Activated naive CD4-positive, alpha-beta T cell treated with anti-CD3 and anti-CD28 coated beads, Interleukin-2, amount 50 U/mL, for 72 hours (primary cell): ENCODE results near the gene CROCC2. TPM values are rescaled to one million over a fixed set of nuclear protein-coding genes. Genes with fewer than 3 reads are reported as not detected.

Experiments used
- ATAC-seq, 2 donors: fragments of 150-1000 bp; cut with Tn5 transposase; 2 replicates each; pipeline ENCODE4 v1.10.0; 2021; ENCODE audit warnings: mild to moderate bottlenecking in 2 of 2, moderate library complexity in 2 of 2
- DNase-seq, 2 donors: peaks; one replicate each; pipeline ENCODE4 v3.0.0; 2021 to 2022; ENCODE audit warnings: low spot score in 2 of 2
- H3K27ac Mint-ChIP-seq, 2 donors: one replicate each; pipeline ENCODE4 v1.8.0; 2022; ENCODE audit warnings: mild to moderate bottlenecking in 2 of 2, mixed read lengths in 2 of 2
- H3K36me3 Mint-ChIP-seq, 2 donors: one replicate each; pipeline ENCODE4 v1.8.0; 2022; ENCODE audit warnings: mixed read lengths in 2 of 2
- H3K9me3 Mint-ChIP-seq, 2 donors: one replicate each; pipeline ENCODE4 v1.8.0; 2022; ENCODE audit warnings: mixed read lengths in 2 of 2
- total RNA-seq, 2 donors: library from RNA; stranded (reverse); gene quantifications; one replicate each; pipeline ENCODE4 v1.2.3, GENCODE V29; 2022

The CROCC2 gene
- total RNA-seq, 2 donors from 2014 or later, result not detected

DNA sequence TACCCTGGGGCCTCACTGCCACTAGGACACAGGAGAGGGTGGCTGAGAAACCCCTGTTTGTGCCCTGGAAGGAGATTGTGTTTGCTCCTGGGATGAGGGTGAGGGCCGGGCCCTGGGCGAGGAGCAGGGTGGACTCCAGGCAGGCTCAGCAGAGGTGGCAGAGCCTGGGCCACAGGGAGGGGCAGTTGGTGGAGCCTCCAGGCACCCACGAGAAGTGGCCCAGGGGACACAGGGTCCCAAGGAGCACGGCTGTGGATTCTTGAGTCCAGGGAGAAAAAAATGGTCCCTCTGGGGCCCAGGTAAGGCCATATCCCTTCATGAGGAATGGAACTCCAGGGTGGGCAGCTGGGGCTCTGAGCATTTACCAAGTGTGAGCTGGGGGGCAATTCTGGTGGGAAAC is 18.5 kb upstream of the CROCC2 start:
- Mint-ChIP-seq H3K36me3 (no peaks in the 10 kb centered on the region), H3K27ac (no peak overlapping the region), H3K9me3 (no peaks in the 10 kb centered on the region)
- no peak for DNase-seq
- ATAC-seq, result no peak

DNA sequence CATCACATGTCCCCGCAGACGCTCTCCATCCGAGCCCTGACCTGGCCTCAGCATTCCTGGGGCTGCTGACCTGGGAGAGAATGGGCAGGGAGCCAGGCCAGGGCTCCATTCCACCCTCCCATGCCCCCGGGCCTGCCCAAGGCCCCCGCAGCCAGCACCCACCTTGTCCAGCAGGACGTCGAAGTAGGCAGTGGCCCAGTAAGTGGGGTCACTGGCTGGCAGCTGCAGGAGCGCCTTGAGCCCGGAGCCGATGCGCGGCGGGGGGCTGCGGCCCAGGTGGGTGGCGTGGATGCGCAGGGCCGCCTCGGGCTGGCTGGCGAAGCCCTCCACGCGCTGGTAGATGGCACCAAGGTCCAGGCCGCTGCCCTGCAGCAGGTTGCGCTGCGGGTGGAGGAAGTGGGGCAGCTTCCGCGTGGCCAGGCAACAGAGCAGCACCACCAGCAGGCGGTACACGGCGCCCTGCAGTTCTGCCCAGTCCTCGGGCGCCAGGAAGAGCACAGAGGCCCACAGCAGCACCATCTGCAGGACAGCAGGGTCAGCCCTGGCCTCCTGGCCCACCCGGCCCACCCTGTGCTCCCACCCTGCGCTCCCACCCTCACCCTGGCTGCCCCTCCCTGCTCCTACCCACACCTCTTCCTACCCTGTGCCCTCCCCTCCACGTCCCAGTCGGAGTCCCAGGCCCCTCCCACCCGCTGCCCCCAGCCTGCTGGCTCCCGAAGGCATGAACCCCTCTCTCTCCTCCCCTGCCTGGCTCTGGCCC is 17.8 kb upstream of the CROCC2 start:
- no peaks in the 10 kb centered on the region for H3K36me3 Mint-ChIP-seq
- no peak for DNase-seq
- no peaks in the 10 kb centered on the region for H3K9me3 Mint-ChIP-seq
- ATAC-seq, result no peak
- H3K27ac Mint-ChIP-seq, result no peak overlapping the region

DNA sequence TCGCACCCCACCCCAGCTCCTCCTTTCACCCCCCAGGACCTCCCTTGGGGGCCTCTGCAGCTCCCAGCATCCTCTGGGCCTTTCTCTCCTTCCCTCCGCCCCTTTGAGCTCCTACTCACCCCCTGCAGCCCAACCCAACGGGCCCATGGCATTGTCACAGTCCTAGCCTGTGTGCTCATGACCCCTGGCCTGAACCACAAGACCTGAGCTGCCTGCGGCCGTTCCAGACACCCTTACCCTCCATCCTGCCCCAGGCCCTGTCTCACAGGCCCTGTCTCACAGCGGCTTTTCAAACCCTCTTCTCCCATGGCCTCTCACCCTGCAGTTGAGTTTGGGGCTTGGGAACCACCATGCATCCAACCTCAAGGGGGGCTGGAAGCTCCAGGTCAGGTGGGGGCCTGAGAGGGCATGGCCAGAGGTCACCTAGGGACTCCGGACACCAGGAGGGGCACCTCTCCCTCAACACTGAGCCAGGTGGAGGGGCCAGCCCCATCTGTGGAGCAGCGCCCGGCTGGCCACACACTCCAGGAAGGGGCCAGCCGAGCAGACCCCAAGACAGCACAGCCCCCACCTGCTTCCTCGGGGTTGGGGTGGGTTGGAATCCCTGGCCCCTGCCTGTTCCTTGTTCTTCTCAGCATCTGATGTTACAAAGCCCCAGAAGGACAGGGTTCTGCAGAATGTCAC is 17.1 kb upstream of the CROCC2 start:
- Mint-ChIP-seq H3K27ac (no peak overlapping the region), H3K9me3 (no peaks in the 10 kb centered on the region), H3K36me3 (no peaks in the 10 kb centered on the region)
- ATAC-seq (no peak), DNase-seq (no peak)

DNA sequence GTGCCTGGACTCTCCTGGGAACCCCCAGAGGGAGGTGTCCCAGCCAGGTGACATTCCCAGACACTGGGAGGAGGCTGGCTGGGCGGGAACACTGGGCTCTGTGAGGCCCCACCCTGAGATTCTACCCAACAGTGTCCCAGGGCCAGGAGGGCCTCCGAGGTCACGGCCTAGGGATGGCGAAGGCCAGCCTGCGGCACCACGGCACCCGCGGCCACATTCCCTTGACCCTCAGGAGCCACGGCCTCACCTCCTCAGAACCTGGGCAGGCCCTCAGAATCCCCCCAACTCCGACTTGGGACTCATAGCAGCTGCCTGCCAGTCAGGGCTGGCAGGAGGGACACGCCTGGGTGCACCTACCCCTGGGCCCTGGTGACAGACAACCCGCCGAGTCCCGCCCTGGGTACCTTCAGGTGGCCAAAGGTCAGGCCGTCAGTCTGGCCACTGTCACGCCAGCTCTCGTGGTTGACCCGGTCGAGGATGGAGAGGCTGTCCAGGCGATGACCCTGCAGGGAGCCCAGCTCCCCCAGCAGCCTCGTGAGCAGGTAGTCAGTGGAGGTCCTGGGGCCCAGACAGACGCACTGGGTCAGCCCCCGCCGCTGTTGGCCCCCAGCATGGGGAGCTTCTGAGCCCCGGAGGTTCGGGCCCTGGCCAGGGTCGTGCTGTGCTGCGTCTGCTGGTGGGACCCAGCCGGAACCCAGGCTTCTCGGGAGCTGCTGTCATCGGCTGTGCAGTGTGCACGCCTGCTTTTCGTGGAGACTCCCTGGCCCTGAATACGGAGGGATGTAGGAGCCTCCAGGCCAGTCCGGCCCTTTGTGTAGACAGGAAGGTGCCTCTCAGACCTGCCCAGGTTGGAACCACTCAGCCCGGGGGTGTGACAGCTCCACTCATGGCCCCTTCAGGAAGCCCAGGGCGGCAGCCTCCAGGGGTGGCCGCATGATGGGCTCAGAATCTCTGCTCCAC is 16.3 kb upstream of the CROCC2 start:
- H3K9me3 Mint-ChIP-seq, result no peaks in the 10 kb centered on the region
- ATAC-seq (no peak), DNase-seq (no peak)
- H3K27ac Mint-ChIP-seq, result no peak overlapping the region
- H3K36me3 Mint-ChIP-seq, result no peaks in the 10 kb centered on the region

DNA sequence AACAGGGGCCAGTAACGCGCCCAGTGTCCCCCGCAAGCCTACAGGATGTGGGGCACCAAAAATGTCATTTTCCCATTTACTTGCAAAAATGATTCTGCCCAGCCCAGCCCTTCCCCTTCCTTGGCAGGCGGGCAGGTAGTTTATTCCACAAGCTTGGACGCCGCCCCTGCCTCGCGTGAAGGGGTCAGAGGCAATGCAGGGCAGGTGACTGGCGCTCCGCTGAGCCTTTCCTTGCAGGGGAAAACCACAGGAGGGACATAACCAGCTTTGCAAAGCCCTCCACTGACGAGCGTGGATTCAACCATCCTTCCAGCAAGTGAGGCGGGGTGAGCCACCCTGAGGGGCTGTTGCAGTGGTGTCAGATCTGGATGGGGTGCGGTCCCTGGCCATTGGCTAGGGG is 15.4 kb upstream of the CROCC2 start:
- DNase-seq (no peak), ATAC-seq (no peak)
- no peaks in the 10 kb centered on the region for H3K36me3 Mint-ChIP-seq
- H3K9me3 Mint-ChIP-seq, result no peaks in the 10 kb centered on the region
- no peak overlapping the region for H3K27ac Mint-ChIP-seq

DNA sequence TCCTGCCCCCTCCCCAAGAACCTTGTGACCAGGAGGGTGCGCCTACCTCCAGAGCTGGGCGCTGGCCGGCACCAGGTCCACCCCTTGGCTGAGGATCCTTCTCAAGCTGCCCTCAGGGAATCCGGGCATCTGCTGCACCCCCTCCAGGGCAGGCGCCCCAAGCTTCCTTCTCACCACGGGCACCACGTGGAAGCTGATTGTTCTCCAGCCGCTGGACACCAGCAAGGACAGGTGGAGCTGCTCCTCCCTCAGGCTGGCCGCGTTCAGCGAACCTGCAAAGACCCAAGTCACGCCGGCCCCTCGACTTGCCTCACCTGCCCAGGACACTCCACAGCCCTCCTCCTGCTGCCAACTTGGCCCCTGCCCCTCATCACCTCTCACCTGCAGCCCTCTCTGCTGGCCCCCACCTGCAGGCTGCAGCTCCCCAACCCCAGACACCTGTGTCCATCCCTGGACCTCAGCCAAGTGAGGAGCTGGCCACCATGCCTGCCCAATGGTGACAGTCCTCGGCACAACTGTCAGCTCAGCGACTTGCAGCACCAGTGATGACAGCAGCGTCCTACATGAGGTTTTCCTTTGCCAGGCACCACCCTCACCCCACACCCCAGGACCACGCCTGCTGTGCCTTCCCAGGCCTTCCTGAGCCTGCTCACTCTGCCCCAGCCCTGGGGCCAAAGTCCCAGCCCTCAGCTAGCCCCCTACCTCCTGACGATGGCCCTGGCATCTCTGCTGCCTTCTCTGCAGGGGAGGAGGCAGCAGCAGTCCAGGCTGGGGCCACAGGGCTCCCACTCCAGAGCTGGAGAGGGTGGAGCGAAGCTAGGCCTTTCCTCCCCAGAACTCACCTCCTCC is 14.4 kb upstream of the CROCC2 start:
- ATAC-seq, result no peak
- Mint-ChIP-seq H3K27ac (peak overlapping the region in 1 of 2 donors; percentile 9), H3K36me3 (no peaks in the 10 kb centered on the region), H3K9me3 (no peaks in the 10 kb centered on the region)
- no peak for DNase-seq

DNA sequence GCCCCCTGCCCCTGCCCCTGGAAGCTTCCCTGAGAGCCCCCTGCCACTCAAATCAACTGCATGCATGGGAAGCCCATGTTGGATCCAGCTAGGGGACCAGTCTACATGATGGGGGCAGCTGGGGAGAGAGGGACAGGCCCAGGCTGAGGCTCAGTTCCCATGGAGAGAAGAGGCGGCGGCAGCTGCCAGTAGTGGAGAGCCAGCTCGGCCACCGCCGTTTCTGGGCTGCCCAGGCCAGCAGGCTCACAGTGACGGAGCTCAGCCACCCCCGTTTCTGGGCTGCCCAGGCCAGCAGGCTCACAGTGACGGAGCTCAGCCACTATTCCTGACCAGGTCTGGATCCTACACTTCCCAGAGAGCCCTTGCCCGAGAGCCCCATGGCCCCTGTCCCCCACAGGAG is 13.8 kb upstream of the CROCC2 start:
- ATAC-seq, result no peak
- Mint-ChIP-seq H3K36me3 (no peaks in the 10 kb centered on the region), H3K27ac (no peak overlapping the region)

DNA sequence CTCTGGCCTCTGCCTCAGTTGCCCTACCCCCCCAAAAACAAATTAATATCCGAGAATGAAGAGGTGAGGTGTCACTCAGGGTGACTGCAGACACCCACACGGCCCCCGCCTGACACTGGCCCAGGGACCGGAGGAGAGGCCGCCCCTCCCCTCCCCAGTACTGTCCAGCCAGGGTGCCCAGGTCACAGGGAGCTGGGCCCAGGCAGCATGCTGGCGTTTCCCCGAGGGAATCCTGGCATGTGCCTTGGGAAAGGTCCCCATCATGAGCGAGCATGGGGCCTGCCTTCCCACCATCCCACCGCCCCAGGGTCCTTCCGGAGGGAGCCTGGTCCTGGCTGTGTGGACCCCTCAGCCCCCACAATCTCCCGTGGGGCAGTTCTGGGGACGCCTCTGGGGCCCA is 13.2 kb upstream of the CROCC2 start:
- DNase-seq (no peak), ATAC-seq (no peak)
- H3K9me3 Mint-ChIP-seq, result no peaks in the 10 kb centered on the region
- no peak overlapping the region for H3K27ac Mint-ChIP-seq
- no peaks in the 10 kb centered on the region for H3K36me3 Mint-ChIP-seq

More for the DNA sequence above, 13.8 kb upstream of the CROCC2 start:
- no peaks in the 10 kb centered on the region for H3K9me3 Mint-ChIP-seq
- no peak for DNase-seq

DNA sequence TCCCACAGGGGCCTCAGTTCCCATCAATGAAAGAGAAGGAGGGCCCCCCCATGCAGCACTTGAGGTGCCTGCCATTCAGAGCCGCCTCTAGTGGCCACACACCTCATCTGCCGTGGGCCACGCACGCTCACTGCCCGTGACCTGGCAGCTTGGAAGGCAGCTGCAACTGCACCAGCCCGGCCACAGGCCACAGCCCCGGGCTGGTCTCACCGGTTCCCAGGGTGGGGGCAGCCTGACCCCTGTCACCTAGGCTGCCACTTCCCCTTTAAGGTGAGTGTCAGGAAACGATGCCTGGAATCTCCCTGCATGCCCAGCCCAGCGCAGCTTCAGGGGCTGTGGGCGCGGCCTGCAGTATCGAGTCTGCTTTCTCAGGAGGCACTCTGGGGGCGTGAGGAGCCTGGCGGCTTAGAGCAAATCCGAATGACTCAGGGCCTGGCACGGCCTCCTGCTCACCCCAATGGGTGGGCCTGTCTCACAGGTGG is 12.7 kb upstream of the CROCC2 start:
- no peaks in the 10 kb centered on the region for H3K9me3 Mint-ChIP-seq
- no peaks in the 10 kb centered on the region for H3K36me3 Mint-ChIP-seq
- no peak for DNase-seq
- peak in 1 of 2 donors; percentile 39 for ATAC-seq
- H3K27ac Mint-ChIP-seq, result no peak overlapping the region

DNA sequence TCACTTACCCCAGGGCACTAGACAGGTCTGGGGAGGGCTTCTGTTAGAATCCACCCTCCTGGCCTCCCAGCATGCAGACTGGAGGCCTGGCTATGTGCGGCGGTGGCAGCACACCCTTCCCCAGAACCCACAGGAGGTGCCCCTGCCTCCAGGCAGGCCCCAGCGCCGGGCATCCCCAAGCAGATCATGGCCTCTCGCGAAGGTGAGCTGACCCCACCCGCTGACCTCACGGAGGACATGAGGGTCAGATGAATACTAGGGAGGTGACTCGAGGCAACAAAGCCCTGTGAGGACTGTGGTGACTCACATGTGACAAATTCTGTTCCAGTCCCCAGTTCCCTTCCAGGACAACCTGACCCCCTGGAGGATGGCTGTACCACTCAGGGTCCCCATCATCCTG is 12.1 kb upstream of the CROCC2 start:
- no peak for DNase-seq

DNA sequence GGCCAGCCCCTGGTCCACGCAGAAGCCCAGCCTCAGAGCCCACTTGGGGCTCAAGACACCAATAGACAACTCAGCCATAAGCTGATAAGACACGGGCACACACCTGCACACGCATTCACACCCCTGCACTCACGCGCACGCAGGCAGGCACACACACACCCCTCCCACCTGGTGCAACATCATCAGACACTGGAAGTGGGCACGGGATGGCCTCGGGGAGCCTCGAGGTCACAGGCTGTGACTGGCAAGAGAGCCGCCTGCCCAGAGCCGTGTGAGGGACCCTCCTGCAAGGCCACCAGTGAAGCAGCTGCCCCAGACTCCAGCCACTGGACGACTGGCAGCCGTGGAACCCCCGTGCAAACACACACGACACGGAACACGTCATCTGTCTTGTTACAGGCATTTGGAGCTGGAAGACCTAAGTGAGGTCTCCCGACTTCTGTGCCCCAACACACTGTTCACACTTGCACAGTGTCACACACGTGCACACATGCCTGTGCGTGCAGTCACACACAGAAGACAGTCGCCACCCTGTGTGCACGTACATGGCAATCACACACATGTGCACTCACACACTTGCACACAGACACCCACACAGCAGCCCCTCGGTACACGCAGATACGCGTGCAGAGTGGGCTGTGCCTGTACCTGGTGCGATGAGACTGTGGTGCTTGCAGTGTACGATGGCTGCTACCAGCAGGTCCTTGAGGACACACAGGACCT is 11.1 kb upstream of the CROCC2 start:
- Mint-ChIP-seq H3K27ac (no peak overlapping the region), H3K9me3 (no peaks in the 10 kb centered on the region), H3K36me3 (no peaks in the 10 kb centered on the region)
- no peak for DNase-seq
- ATAC-seq, result no peak

More for the DNA sequence above, 12.1 kb upstream of the CROCC2 start:
- H3K27ac Mint-ChIP-seq, result no peak overlapping the region
- no peaks in the 10 kb centered on the region for H3K9me3 Mint-ChIP-seq
- peak in 1 of 2 donors; percentile 35 for ATAC-seq
- H3K36me3 Mint-ChIP-seq, result no peaks in the 10 kb centered on the region

DNA sequence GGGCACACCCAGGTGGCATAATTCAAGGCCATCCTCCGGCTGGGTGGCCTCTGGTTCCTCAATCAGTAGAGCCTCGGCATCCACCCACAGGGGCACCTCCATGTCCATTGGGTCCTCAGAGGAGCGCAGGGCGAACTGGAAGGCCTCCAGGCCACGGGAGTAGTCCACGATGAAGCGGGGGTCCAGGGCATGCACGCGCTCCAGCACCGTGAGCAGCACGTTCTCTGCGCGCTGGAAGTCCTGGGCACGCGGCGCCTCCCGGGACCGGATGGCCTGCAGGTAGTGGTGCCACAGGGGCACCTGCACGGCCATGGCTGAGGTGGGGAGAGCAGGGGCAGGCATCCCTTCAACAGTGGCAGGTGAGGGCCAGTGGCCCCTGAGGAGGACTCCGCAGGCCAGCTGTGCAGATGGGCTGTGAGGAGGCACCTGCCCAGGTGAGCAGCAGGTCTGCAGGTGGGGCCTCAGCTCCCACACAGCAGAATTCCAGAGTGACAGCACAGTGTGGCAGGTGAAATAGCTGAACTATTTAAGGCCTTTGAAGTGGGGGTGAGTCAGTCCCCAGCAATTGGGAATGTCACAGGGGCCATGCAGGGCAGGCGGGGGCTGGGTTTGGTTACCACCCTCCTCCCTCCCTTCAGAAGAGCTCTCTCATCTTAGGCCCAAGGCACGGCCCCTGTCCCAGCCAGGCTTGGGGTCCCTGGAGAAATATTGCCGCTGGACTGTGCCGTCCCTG is 10.3 kb upstream of the CROCC2 start, which contains the start of gene MAB21L4:
Gene MAB21L4 (minus strand): TSS at position 501 of the 733 bp plus-strand sequence. CDS start 159 bp downstream, at position 342.
- no peak for ATAC-seq
- Mint-ChIP-seq H3K36me3 (no peaks in the 10 kb centered on the region), H3K27ac (no peak within 1 kb of the TSS), H3K9me3 (no peaks in the 10 kb centered on the region)
- DNase-seq, result no peak

DNA sequence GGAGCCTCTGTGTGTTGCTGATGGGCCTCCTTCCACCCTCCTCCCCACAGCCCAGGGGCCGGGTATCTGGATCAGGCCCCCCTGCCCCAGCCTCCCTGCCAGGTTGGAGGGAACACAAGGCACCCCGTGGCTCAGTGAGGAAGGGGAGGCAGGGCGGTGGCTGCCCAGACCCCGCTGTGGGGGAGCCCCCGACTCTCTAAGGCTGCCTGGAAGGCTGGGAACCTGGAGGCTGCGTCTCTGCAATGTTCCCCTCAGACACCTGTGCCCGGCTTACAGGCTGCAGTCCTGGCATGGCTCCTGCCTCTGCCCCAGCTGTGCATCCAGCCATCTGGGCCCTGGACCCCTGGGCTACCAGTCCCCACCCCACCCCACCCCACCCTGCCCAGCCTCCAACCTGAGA is 9.7 kb upstream of the CROCC2 start:
- ATAC-seq (no peak), DNase-seq (no peak)
- H3K9me3 Mint-ChIP-seq, result no peaks in the 10 kb centered on the region
- no peaks in the 10 kb centered on the region for H3K36me3 Mint-ChIP-seq
- H3K27ac Mint-ChIP-seq, result no peak overlapping the region

DNA sequence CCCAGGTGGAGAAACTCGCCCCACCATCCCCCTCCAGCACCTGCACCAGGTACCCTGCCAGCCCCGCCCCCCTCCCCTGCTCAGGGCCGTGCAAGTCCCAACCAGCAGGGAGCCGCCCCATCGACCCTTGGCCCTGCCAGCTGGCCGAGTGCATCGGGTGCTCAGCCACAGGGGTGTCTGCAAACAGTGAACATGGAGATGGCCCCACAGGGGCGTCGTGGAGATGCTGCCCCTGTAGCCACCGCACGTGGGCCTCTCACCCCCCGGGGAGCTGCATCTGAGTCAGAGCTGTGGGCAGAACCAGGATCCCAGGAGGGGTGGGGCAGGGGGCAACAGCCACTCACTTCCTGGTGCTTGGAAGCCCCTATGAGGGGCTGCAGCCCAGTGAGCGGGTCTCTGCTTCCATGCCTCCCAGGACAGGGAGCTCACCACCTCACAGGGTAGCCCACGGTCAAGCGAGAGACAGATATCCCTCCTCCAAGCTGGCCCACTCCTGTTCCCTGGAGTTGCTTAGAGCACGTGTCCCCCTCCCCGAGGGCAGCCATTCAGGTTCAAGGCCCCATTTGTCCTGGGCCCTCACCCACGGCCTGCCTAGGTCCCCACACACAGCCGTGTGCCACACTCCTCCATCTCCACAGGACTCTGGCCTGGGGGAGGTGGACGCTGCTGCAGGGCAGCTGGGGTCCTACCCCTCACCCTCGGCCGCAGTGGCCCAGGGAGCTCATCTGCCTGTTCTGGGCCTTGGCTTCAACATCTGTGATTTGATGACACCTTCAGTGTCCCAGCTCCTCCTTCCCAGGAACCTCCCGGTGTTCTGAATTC is 9.1 kb upstream of the CROCC2 start:
- H3K36me3 Mint-ChIP-seq, result no peaks in the 10 kb centered on the region
- no peak for ATAC-seq

More for the DNA sequence above, 9.1 kb upstream of the CROCC2 start:
- H3K27ac Mint-ChIP-seq, result no peak overlapping the region
- no peak for DNase-seq
- no peaks in the 10 kb centered on the region for H3K9me3 Mint-ChIP-seq
